H9 (cell line): ENCODE measurements around the gene RSPO1. TPM values are rescaled to one million over a fixed set of nuclear protein-coding genes. Genes with fewer than 3 reads are reported as not detected.

Experiments used
- DNase-seq: peaks from one replicate; pipeline ENCODE4 v3.0.0-alpha.2; 2017
- H2AFZ ChIP-seq: one replicate; pipeline ENCODE4 v1.6.1; 2013; ENCODE audit warnings: mild to moderate bottlenecking, low read length, control low read depth, moderate library complexity
- H2AK5ac ChIP-seq: 2 replicates; pipeline ENCODE4 v1.6.1; 2013; ENCODE audit warnings: low read length, control low read depth, mixed read lengths; ENCODE audit not compliant: insufficient read length
- H2BK120ac ChIP-seq: one replicate; pipeline ENCODE4 v1.6.1; 2013; ENCODE audit warnings: low read depth, mild to moderate bottlenecking, low read length, control low read depth, inconsistent platforms; ENCODE audit not compliant: poor library complexity, severe bottlenecking
- H2BK12ac ChIP-seq: 2 replicates; pipeline ENCODE4 v1.6.1; 2013; ENCODE audit warnings: low read length, control low read depth, mixed read lengths, low read depth; ENCODE audit not compliant: insufficient read length
- H2BK15ac ChIP-seq: 2 replicates; pipeline ENCODE4 v1.6.1; 2013; ENCODE audit warnings: low read depth, low read length, control low read depth
- H2BK20ac ChIP-seq: one replicate; pipeline ENCODE4 v1.6.1; 2013; ENCODE audit warnings: low read depth, mild to moderate bottlenecking, low read length, control low read depth, inconsistent platforms; ENCODE audit not compliant: poor library complexity, severe bottlenecking
- H2BK5ac ChIP-seq: 2 replicates; pipeline ENCODE4 v1.6.1; 2013; ENCODE audit warnings: low read length, control low read depth, mixed read lengths; ENCODE audit not compliant: insufficient read length
- H3K14ac ChIP-seq: 2 replicates; pipeline ENCODE4 v1.6.1; 2013; ENCODE audit warnings: low read length, control low read depth; ENCODE audit not compliant: insufficient read depth
- H3K18ac ChIP-seq: 2 replicates; pipeline ENCODE4 v1.6.1; 2013; ENCODE audit warnings: low read depth, mild to moderate bottlenecking, mixed read lengths, low read length, control low read depth; ENCODE audit not compliant: insufficient read length
- H3K23ac ChIP-seq: 2 replicates; pipeline ENCODE4 v1.6.1; 2013; ENCODE audit warnings: low read length, control low read depth, mixed read lengths, low read depth; ENCODE audit not compliant: insufficient read length
- H3K23me2 ChIP-seq: 2 replicates; pipeline ENCODE4 v1.6.1; 2013; ENCODE audit warnings: low read depth, mild to moderate bottlenecking, mixed read lengths, low read length, control low read depth; ENCODE audit not compliant: insufficient read length, poor library complexity, severe bottlenecking
- H3K27ac ChIP-seq: 2 replicates; pipeline ENCODE4 v1.5.1; 2013; ENCODE audit warnings: low read length, control low read depth, mixed read lengths, low read depth; ENCODE audit not compliant: insufficient read length
- H3K27me3 ChIP-seq: 2 replicates; pipeline ENCODE4 v1.6.1; 2013; ENCODE audit warnings: low read length, control low read depth, inconsistent platforms; ENCODE audit not compliant: insufficient read depth
- H3K4ac ChIP-seq: 2 replicates; pipeline ENCODE4 v1.6.1; 2013; ENCODE audit warnings: low read depth, mild to moderate bottlenecking, control low read depth, inconsistent platforms, low read length, moderate library complexity
- H3K4me1 ChIP-seq: 2 replicates; pipeline ENCODE4 v1.6.1; 2013; ENCODE audit warnings: low read length, control low read depth, inconsistent platforms; ENCODE audit not compliant: insufficient read depth
- H3K4me2 ChIP-seq: 2 replicates; pipeline ENCODE4 v1.6.1; 2013; ENCODE audit warnings: low read length, control low read depth, mixed read lengths; ENCODE audit not compliant: insufficient read length, insufficient read depth
- H3K56ac ChIP-seq: 2 replicates; pipeline ENCODE4 v1.6.1; 2013; ENCODE audit warnings: low read depth, mild to moderate bottlenecking, mixed read lengths, low read length, control low read depth; ENCODE audit not compliant: insufficient read length
- H3K79me1 ChIP-seq: 2 replicates; pipeline ENCODE4 v1.6.1; 2013; ENCODE audit warnings: low read depth, mild to moderate bottlenecking, moderate library complexity, low read length, control low read depth, inconsistent platforms; ENCODE audit not compliant: insufficient read depth, poor library complexity, severe bottlenecking
- H3K79me2 ChIP-seq: 2 replicates; pipeline ENCODE4 v1.6.1; 2013; ENCODE audit warnings: low read length, control low read depth, inconsistent platforms; ENCODE audit not compliant: insufficient read depth
- H3K9ac ChIP-seq: 2 replicates; pipeline ENCODE4 v1.6.1; 2013; ENCODE audit warnings: low read length, control low read depth, mixed read lengths; ENCODE audit not compliant: insufficient read length; ENCODE audit errors: extremely low read depth
- H3K9me3 ChIP-seq: one replicate; pipeline ENCODE4 v1.6.1; 2013; ENCODE audit warnings: low read depth, low read length, inconsistent platforms; ENCODE audit not compliant: control insufficient read depth
- H3T11ph ChIP-seq: one replicate; pipeline ENCODE4 v1.6.1; 2013; ENCODE audit warnings: mild to moderate bottlenecking, low read length, control low read depth, inconsistent platforms
- H4K20me1 ChIP-seq: one replicate; pipeline ENCODE4 v1.6.1; 2013; ENCODE audit not compliant: control insufficient read depth, insufficient read length, insufficient read depth
- H4K5ac ChIP-seq: 2 replicates; pipeline ENCODE4 v1.6.1; 2013; ENCODE audit warnings: low read depth, mild to moderate bottlenecking, mixed read lengths, low read length, control low read depth; ENCODE audit not compliant: insufficient read length
- H4K8ac ChIP-seq: replicated peaks from 2 replicates; pipeline ENCODE4 v1.6.1; 2013; ENCODE audit warnings: low read length, control low read depth, mixed read lengths, low read depth; ENCODE audit not compliant: insufficient read length
- H4K91ac ChIP-seq: 2 replicates; pipeline ENCODE4 v1.6.1; 2013; ENCODE audit warnings: low read depth, mild to moderate bottlenecking, moderate library complexity, mixed read lengths, low read length, control low read depth; ENCODE audit not compliant: insufficient read length
- H3K27ac Mint-ChIP-seq, 3 experiments: 2 replicates in 2 of 3; 3 replicates in 1 of 3; pipeline ENCODE4 v1.8.0; 2020 to 2021; ENCODE audit warnings: mixed read lengths in 3 of 3, mild to moderate bottlenecking in 1 of 3, moderate library complexity in 1 of 3
- H3K27me3 Mint-ChIP-seq: 2 replicates; pipeline ENCODE4 v1.8.0; 2021; ENCODE audit warnings: low read depth, mild to moderate bottlenecking, moderate library complexity, mixed read lengths
- H3K36me3 Mint-ChIP-seq, 3 experiments: 2 replicates in 2 of 3; 3 replicates in 1 of 3; pipeline ENCODE4 v1.8.0; 2020 to 2021; ENCODE audit warnings: low read depth in 3 of 3, mixed read lengths in 3 of 3; ENCODE audit not compliant: insufficient read depth in 1 of 3
- H3K4me1 Mint-ChIP-seq, 2 experiments: 2 replicates each; pipeline ENCODE4 v1.8.0; 2020; ENCODE audit warnings: mixed read lengths in 2 of 2
- H3K4me3 Mint-ChIP-seq, 2 experiments: 2 replicates in 1 of 2; 3 replicates in 1 of 2; pipeline ENCODE4 v1.8.0; 2020 to 2021; ENCODE audit warnings: mild to moderate bottlenecking in 2 of 2, mixed read lengths in 2 of 2, moderate library complexity in 1 of 2
- H3K9me3 Mint-ChIP-seq, 2 experiments: 2 replicates in 1 of 2; 3 replicates in 1 of 2; pipeline ENCODE4 v1.8.0; 2020; ENCODE audit warnings: mild to moderate bottlenecking in 2 of 2, mixed read lengths in 2 of 2, moderate library complexity in 1 of 2
- CTCF ChIP-seq: fragments of 200-600 bp; sonication (generic); conservative IDR thresholded peaks from 3 replicates; pipeline ENCODE4 v1.8.0; 2021; ENCODE audit warnings: antibody characterized with exemption, mild to moderate bottlenecking
- total RNA-seq: library from RNA; stranded (reverse); gene quantifications from 2 replicates; pipeline ENCODE4 v1.2.1, GENCODE V29; 2021

The RSPO1 gene
- total RNA-seq, 1 experiment from 2014 or later: 0.35 TPM

- Histone ChIP-seq H3K4me2 (no peak overlapping the region), H3K79me2 (no peaks in the 10 kb centered on the region), H2AK5ac (no peak overlapping the region), H3K4ac (no peak overlapping the region), H3K4me1 (no peaks in the 10 kb centered on the region), H2BK20ac (no peak overlapping the region), H2BK120ac (no peak overlapping the region), H3K23me2 (peaks cover 5% of the 10 kb centered on the region), H3K23ac (no peak overlapping the region), H2BK15ac (no peak overlapping the region), H2BK12ac (no peak overlapping the region), H3K9me3 (no peaks in the 10 kb centered on the region), H2BK5ac (no peak overlapping the region), H4K5ac (no peak overlapping the region), H4K8ac (no peak overlapping the region), H3K79me1 (no peaks in the 10 kb centered on the region), H4K20me1 (no peaks in the 10 kb centered on the region), H3K56ac (no peak overlapping the region), H3K27me3 (peaks cover 52% of the 10 kb centered on the region), H3K14ac (no peak overlapping the region), H2AFZ (no peak overlapping the region), H3T11ph (no peak overlapping the region), H4K91ac (no peak overlapping the region), H3K27ac (no peak overlapping the region), H3K18ac (no peak overlapping the region), H3K9ac (no peak overlapping the region)
- Mint-ChIP-seq H3K9me3 (no peaks in the 10 kb centered on the region; a peak in 1 of 5 replicates), H3K4me3 (no peak overlapping the region), H3K36me3 (peaks cover 0 to 1% (median 0%) of the 10 kb centered on the region in 3 experiments; a peak in 1 of 7 replicates), H3K4me1 (peaks cover 16 to 53% of the 10 kb centered on the region in 2 experiments), H3K27ac (no peak overlapping the region), H3K27me3 (peaks cover 99% of the 10 kb centered on the region)
- no peak for DNase-seq
- no peak for TF ChIP-seq CTCF
Measured at GRCh38 chr1:37629008-37629407, 5.7 kb downstream of the RSPO1 start.
